CD4-positive, alpha-beta memory T cell (primary cell): ENCODE measurements around the gene ZNF362. TPM values are rescaled to one million over a fixed set of nuclear protein-coding genes. Genes with fewer than 3 reads are reported as not detected.
A peak's percentile ranks its signal among the peaks of the same experiment; 100 is the strongest.
"Not testable (repeated sequence)": the region's sequence is repeated elsewhere in the genome, so short reads cannot be mapped to it uniquely, and the experiment has no call there.

Experiments
- CTCF ChIA-PET: fragments of 350-600 bp; sonication (Branson Sonifier 250); formaldehyde crosslinking; loops from one replicate; lab custom pipeline; 2021; ENCODE audit warnings: inconsistent platforms; ENCODE audit not compliant: partially characterized antibody; lab: Charles Lee
- POLR2A ChIA-PET: fragments of 350-600 bp; sonication (Branson Sonifier 250); formaldehyde crosslinking; loops from one replicate; lab custom pipeline; 2021; ENCODE audit not compliant: partially characterized antibody; lab: Charles Lee
- DNase-seq, 5 donors: peaks; one replicate each; pipeline versions ENCODE4 v3.0.0 to v3.0.0-alpha.2; 2020 to 2022; ENCODE audit warnings: mixed read lengths in 1 of 5
- H3K27ac ChIP-seq: one replicate; pipeline ENCODE4 v1.7.0; 2013; ENCODE audit warnings: low read depth, low read length
- H3K27me3 ChIP-seq: 2 replicates; pipeline ENCODE4 v1.7.0; 2013; ENCODE audit warnings: mild to moderate bottlenecking, low read length, moderate library complexity; ENCODE audit not compliant: insufficient read depth
- H3K36me3 ChIP-seq: 2 replicates; pipeline ENCODE4 v1.7.0; 2013; ENCODE audit warnings: mild to moderate bottlenecking, low read length, moderate library complexity; ENCODE audit not compliant: insufficient read depth
- H3K4me1 ChIP-seq: 2 replicates; pipeline ENCODE4 v1.7.0; 2013; ENCODE audit warnings: mild to moderate bottlenecking, low read length, moderate library complexity; ENCODE audit not compliant: insufficient read depth
- H3K4me3 ChIP-seq, 2 donors: one replicate each; pipeline ENCODE4 v1.7.0; 2013; ENCODE audit warnings: low read length in 2 of 2, mild to moderate bottlenecking in 1 of 2
- H3K9me3 ChIP-seq, 2 donors: one replicate each; pipeline ENCODE4 v1.7.0; 2013; ENCODE audit warnings: low read length in 2 of 2, control low read depth in 1 of 2; ENCODE audit not compliant: control insufficient read depth in 1 of 2
- H3K27ac Mint-ChIP-seq, 7 donors: one replicate each; pipeline ENCODE4 v1.8.0; 2020 to 2021; ENCODE audit warnings: mixed read lengths in 7 of 7, mild to moderate bottlenecking in 6 of 7, inconsistent platforms in 3 of 7, moderate library complexity in 3 of 7
- H3K27me3 Mint-ChIP-seq, 2 donors: one replicate each; pipeline ENCODE4 v1.8.0; 2020 to 2021; ENCODE audit warnings: mixed read lengths in 2 of 2
- H3K36me3 Mint-ChIP-seq, 2 donors: one replicate each; pipeline ENCODE4 v1.8.0; 2020 to 2021; ENCODE audit warnings: mixed read lengths in 2 of 2, inconsistent platforms in 1 of 2, mild to moderate bottlenecking in 1 of 2
- H3K4me1 Mint-ChIP-seq, 4 donors: one replicate each; pipeline ENCODE4 v1.8.0; 2020 to 2021; ENCODE audit warnings: mixed read lengths in 4 of 4, mild to moderate bottlenecking in 1 of 4
- H3K4me3 Mint-ChIP-seq, 8 donors: one replicate each; pipeline ENCODE4 v1.8.0; 2020 to 2021; ENCODE audit warnings: mixed read lengths in 8 of 8, mild to moderate bottlenecking in 7 of 8, moderate library complexity in 6 of 8, inconsistent platforms in 3 of 8
- H3K9me3 Mint-ChIP-seq, 8 donors: one replicate each; pipeline ENCODE4 v1.8.0; 2020 to 2021; ENCODE audit warnings: mixed read lengths in 8 of 8, mild to moderate bottlenecking in 5 of 8, inconsistent platforms in 3 of 8, moderate library complexity in 1 of 8
- intact Hi-C: fragments of 100-400 bp; cut with micrococcal nuclease; formaldehyde crosslinking; loops from one replicate; pipeline ENCODE4 v1.15.1; 2023
- polyA plus RNA-seq, 2 donors: library from polyadenylated mRNA; unstranded; fragments of 300-500 nt; fragmentation: Illumina TruSeq; gene quantifications; one replicate each; pipeline ENCODE4 v1.2.3, GENCODE V29; 2021
- total RNA-seq, 2 experiments: library from RNA; stranded (reverse); gene quantifications; one replicate each; pipeline ENCODE4 v1.2.3, GENCODE V29; 2021

The ZNF362 gene
- total and polyA plus RNA-seq, 4 experiments from 2014 or later = 7.1 to 25.9 (median 25.1) TPM

- no peak overlapping the region for H3K4me3 ChIP-seq
- no peaks in the 10 kb centered on the region for H3K9me3 ChIP-seq
- H3K27ac Mint-ChIP-seq = peak overlapping the region in 1 of 7 donors; percentile 22
- H3K4me3 Mint-ChIP-seq = no peak overlapping the region
- no peak for DNase-seq
- H3K27me3 Mint-ChIP-seq = peaks cover 6 to 11% of the 10 kb centered on the region in 2 donors
- POLR2A ChIA-PET = interaction anchor here (0.7 kb wide), 1 partner anchor 70 kb away, joined by 3 read pairs; no protein-coding TSS in a partner anchor
- no peaks in the 10 kb centered on the region for H3K9me3 Mint-ChIP-seq
- intact Hi-C loops = no loop called here
- peaks cover 2 to 4% of the 10 kb centered on the region in 2 donors for H3K36me3 Mint-ChIP-seq
- H3K4me1 ChIP-seq = peaks cover 18% of the 10 kb centered on the region
- H3K27ac ChIP-seq = no peak overlapping the region
- no peaks in the 10 kb centered on the region for H3K36me3 ChIP-seq
- peaks cover 15 to 27% (median 20%) of the 10 kb centered on the region in 4 donors for H3K4me1 Mint-ChIP-seq
- CTCF ChIA-PET = interaction anchor here (1.3 to 2.6 kb wide), 2 partner anchors 9 to 61 kb away, joined by 3 to 11 read pairs; no protein-coding TSS in a partner anchor
- H3K27me3 ChIP-seq = no peaks in the 10 kb centered on the region
These were observed 48.7 kb downstream of the ZNF362 start for GRCh38 chr1:33305016-33305415.

DNA sequence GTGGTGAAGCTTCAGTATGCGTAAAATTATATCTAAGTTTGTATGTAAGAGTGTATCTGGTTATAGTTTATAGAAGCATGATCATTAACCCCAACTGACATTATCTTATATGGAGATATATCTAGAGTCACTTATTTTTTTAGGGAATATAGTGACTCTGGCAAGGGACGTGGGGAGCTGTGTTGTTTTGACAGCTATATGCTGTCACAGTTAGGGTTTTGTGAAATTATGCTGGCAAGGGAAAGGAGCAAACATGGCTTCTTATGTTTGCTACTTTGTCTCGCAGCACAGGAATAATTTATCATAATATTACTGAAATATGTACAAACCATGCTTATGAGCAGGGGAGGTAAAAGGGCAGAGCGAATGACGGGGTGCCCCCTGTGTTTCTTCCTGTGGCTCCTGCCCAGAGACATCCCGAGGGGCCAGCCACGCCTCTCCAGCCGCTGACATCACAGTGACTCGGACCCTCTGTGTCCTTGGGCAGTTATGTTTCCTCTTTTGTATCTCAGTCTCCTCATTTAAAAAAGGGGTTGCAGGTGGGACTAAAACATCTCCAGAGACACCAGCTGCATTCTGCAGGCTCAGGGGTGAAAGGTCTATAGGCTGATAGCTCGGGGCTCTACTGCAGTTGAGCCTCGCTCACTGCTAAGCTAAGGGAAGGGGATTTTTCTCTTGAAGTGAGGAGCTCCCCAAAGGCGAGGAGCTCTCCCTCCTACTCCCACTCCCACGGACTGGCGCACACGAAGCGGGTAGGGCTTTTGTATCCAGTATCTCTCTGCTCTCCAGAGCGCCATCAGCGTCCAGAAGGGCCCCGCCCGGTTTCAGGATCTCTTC, 49.7 kb downstream of the ZNF362 start:
- Histone ChIP-seq H3K36me3 (no peaks in the 10 kb centered on the region), H3K27me3 (no peaks in the 10 kb centered on the region), H3K27ac (no peak overlapping the region), H3K4me1 (peaks cover 18% of the 10 kb centered on the region), H3K4me3 (no peak overlapping the region), H3K9me3 (no peaks in the 10 kb centered on the region)
- ChIA-PET CTCF (interaction anchor here (0.8 to 2.6 kb wide), 3 partner anchors 10 to 150 kb away, joined by 3 to 11 read pairs (median 4); no protein-coding TSS in a partner anchor), POLR2A (no interaction called here)
- Mint-ChIP-seq H3K27me3 (peaks cover 6 to 11% of the 10 kb centered on the region in 2 donors), H3K4me3 (peak overlapping the region in 1 of 8 donors; percentile 11), H3K9me3 (no peaks in the 10 kb centered on the region), H3K27ac (no peak overlapping the region), H3K4me1 (peaks cover 15 to 27% (median 20%) of the 10 kb centered on the region in 4 donors), H3K36me3 (no peaks in the 10 kb centered on the region)
- intact Hi-C loops = no loop called here
- no peak for DNase-seq

DNA sequence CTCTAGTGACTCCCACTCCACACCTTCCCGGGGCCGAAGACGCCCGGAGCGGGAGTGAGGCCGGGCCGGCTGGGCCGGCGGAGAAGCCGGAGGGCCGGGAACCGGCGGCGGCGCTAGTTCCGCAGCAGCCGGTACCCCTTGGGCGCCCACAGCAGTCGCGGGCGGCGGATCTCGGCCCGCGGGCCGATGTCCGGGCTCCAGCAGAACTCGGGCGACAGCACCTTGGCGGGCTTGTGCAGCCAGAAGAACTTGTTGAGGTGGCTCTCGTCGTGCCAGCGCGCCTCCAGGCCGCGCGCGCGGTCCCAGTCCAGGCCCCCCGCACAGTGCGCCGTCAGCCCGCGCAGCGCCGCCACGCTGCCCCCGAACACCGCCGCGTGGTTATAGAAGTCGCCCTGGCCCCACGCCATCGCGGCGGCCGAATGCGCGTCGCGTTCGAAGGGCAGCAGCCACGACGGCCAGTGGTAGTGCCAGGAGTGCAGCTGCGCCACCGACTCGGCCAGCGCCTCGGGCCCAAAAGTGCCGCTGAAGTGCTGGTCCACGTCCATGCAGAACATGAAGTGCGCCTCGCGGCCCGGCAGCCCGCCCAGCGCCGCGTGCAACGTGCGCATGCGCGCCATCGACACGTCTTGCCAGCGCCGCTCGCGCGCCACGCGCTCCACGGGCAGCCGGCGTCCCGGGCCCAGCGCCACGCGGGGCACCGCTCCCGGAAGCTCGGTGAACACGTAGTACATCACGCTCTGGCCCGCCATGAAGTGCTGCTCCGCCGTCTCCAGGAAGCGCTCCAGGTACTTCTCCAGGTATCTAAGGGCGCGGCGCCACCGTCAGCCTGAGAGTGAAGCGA, 50.6 kb downstream of the ZNF362 start:
- H3K27ac Mint-ChIP-seq = no peak overlapping the region
- Histone ChIP-seq H3K27me3 (no peaks in the 10 kb centered on the region), H3K27ac (no peak overlapping the region), H3K36me3 (no peaks in the 10 kb centered on the region), H3K9me3 (no peaks in the 10 kb centered on the region), H3K4me3 (no peak overlapping the region), H3K4me1 (peaks cover 14% of the 10 kb centered on the region)
- POLR2A ChIA-PET = no interaction called here
- DNase-seq = peak in 1 of 5 donors; percentile 28
- no peaks in the 10 kb centered on the region for H3K36me3 Mint-ChIP-seq
- intact Hi-C loops = no loop called here
- H3K4me1 Mint-ChIP-seq = peaks cover 13 to 22% (median 17%) of the 10 kb centered on the region in 4 donors
- CTCF ChIA-PET = interaction anchor here (2.6 kb wide), 1 partner anchor 11 kb away, joined by 11 read pairs; no protein-coding TSS in a partner anchor
- no peaks in the 10 kb centered on the region for H3K9me3 Mint-ChIP-seq
- peaks cover 6 to 16% of the 10 kb centered on the region in 2 donors for H3K27me3 Mint-ChIP-seq
- H3K4me3 Mint-ChIP-seq = no peak overlapping the region

- Histone ChIP-seq H3K4me1 (peaks cover 8% of the 10 kb centered on the region), H3K36me3 (no peaks in the 10 kb centered on the region), H3K27me3 (no peaks in the 10 kb centered on the region), H3K9me3 (no peaks in the 10 kb centered on the region), H3K4me3 (no peak overlapping the region), H3K27ac (no peak overlapping the region)
- Mint-ChIP-seq H3K4me1 (peaks cover 9 to 16% (median 11%) of the 10 kb centered on the region in 4 donors), H3K4me3 (no peak overlapping the region), H3K27ac (no peak overlapping the region), H3K9me3 (no peaks in the 10 kb centered on the region), H3K36me3 (no peaks in the 10 kb centered on the region), H3K27me3 (peaks cover 6 to 16% of the 10 kb centered on the region in 2 donors)
- intact Hi-C loops = no loop called here
- ChIA-PET POLR2A (no interaction called here), CTCF (no interaction called here)
- DNase-seq = no peak
These were observed 51.2 kb downstream of the ZNF362 start for GRCh38 chr1:33307494-33307864.

DNA sequence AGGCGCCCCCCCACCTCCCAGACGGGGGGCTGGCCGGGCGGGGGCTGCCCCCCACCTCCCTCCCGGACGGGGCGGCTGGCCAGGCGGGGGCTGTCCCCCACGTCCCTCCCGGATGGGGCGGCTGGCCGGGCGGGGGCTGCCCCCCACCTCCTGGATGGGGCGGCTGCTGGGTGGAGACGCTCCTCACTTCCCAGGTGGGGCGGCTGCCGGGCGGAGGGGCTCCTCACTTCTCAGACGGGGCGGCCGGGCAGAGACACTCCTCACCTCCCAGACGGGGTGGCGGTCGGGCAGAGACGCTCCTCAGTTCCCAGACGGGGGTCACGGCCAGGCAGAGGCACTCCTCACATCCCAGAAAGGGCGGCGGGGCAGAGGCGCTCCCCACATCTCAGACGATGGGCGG, 53.1 kb downstream of the ZNF362 start:
- POLR2A ChIA-PET, H3K27me3 ChIP-seq, H3K4me3 Mint-ChIP-seq, H3K27ac Mint-ChIP-seq, H3K4me1 ChIP-seq, H3K4me3 ChIP-seq, H3K9me3 ChIP-seq, CTCF ChIA-PET, H3K4me1 Mint-ChIP-seq, H3K27ac ChIP-seq, H3K36me3 Mint-ChIP-seq, DNase-seq, H3K36me3 ChIP-seq, intact Hi-C loops, H3K9me3 Mint-ChIP-seq: not testable (repeated sequence)
- peaks cover 6 to 16% of the 10 kb centered on the region in 2 donors for H3K27me3 Mint-ChIP-seq

- no peak overlapping the region for H3K4me3 Mint-ChIP-seq
- Histone ChIP-seq H3K36me3 (no peaks in the 10 kb centered on the region), H3K9me3 (no peaks in the 10 kb centered on the region), H3K4me1 (no peaks in the 10 kb centered on the region), H3K27ac (no peak overlapping the region), H3K4me3 (no peak overlapping the region), H3K27me3 (no peaks in the 10 kb centered on the region)
- no peak for DNase-seq
- ChIA-PET CTCF (no interaction called here), POLR2A (no interaction called here)
- intact Hi-C loops = no loop called here
- no peaks in the 10 kb centered on the region for H3K36me3 Mint-ChIP-seq
- peaks cover 0 to 3% (median 2%) of the 10 kb centered on the region in 4 donors for H3K4me1 Mint-ChIP-seq
- H3K27ac Mint-ChIP-seq = no peak overlapping the region
- H3K9me3 Mint-ChIP-seq = no peaks in the 10 kb centered on the region
- peaks cover 6 to 17% of the 10 kb centered on the region in 2 donors for H3K27me3 Mint-ChIP-seq
These were observed 54.4 kb downstream of the ZNF362 start for GRCh38 chr1:33310702-33311101.
